GM12872 (cell line): ENCODE data around the gene FBXL7.

Source experiments
- CTCF ChIP-seq: IDR thresholded peaks from 3 replicates; pipeline ENCODE4 v1.5.1; 2011; ENCODE audit warnings: low read depth, mild to moderate bottlenecking, low read length, moderate library complexity; ENCODE audit not compliant: insufficient read depth

Gene FBXL7

GRCh38 chr5:15637886-15638285 is 137.9 kb downstream of the FBXL7 start:
- no peak for TF ChIP-seq CTCF

- no peak for TF ChIP-seq CTCF
Observed at GRCh38 chr5:15638296-15638695, 138.3 kb downstream of the FBXL7 start.

GRCh38 chr5:15639288-15639687 is 139.3 kb downstream of the FBXL7 start:
- TF ChIP-seq CTCF, result no peak

- no peak for TF ChIP-seq CTCF
Observed at GRCh38 chr5:15640116-15640515, 140.1 kb downstream of the FBXL7 start.

- no peak for TF ChIP-seq CTCF
Observed at GRCh38 chr5:15643731-15644130, 143.8 kb downstream of the FBXL7 start.

- no peak for TF ChIP-seq CTCF
Observed at GRCh38 chr5:15645381-15646160, 145.6 kb downstream of the FBXL7 start.

- TF ChIP-seq CTCF, result no peak
Observed at GRCh38 chr5:15646371-15646770, 146.4 kb downstream of the FBXL7 start.
